IgD-negative memory B cell (primary cell): ENCODE measurements around the gene RUSC2. TPM values are rescaled to one million over a fixed set of nuclear protein-coding genes. Genes with fewer than 3 reads are reported as not detected.
"Not testable (repeated sequence)": the region's sequence is repeated elsewhere in the genome, so short reads cannot be mapped to it uniquely, and the experiment has no call there.

Source experiments
- H3K27ac Mint-ChIP-seq, 3 donors: one replicate each; pipeline ENCODE4 v1.8.0; 2020 to 2022; ENCODE audit warnings: mild to moderate bottlenecking in 3 of 3, mixed read lengths in 3 of 3, moderate library complexity in 1 of 3
- H3K27me3 Mint-ChIP-seq: one replicate; pipeline ENCODE4 v1.8.0; 2021; ENCODE audit warnings: mixed read lengths
- H3K36me3 Mint-ChIP-seq: one replicate; pipeline ENCODE4 v1.8.0; 2020; ENCODE audit warnings: mild to moderate bottlenecking, mixed read lengths
- H3K4me1 Mint-ChIP-seq, 3 donors: one replicate each; pipeline ENCODE4 v1.8.0; 2020 to 2022; ENCODE audit warnings: mixed read lengths in 3 of 3, mild to moderate bottlenecking in 1 of 3
- H3K4me3 Mint-ChIP-seq, 4 donors: one replicate each; pipeline ENCODE4 v1.8.0; 2020 to 2022; ENCODE audit warnings: mild to moderate bottlenecking in 4 of 4, mixed read lengths in 4 of 4, moderate library complexity in 3 of 4
- H3K9me3 Mint-ChIP-seq, 3 donors: one replicate each; pipeline ENCODE4 v1.8.0; 2020 to 2021; ENCODE audit warnings: mixed read lengths in 3 of 3, mild to moderate bottlenecking in 1 of 3
- polyA plus RNA-seq: library from polyadenylated mRNA; unstranded; fragments of 300-500 nt; fragmentation: Illumina TruSeq; gene quantifications from one replicate; pipeline ENCODE4 v1.2.3, GENCODE V29; 2021

The RUSC2 gene
- polyA plus RNA-seq, 1 donor from 2014 or later = not detected

- Mint-ChIP-seq H3K36me3 (no peaks in the 10 kb centered on the region), H3K27me3 (no peaks in the 10 kb centered on the region), H3K4me1 (no peaks in the 10 kb centered on the region), H3K9me3 (no peaks in the 10 kb centered on the region), H3K4me3 (no peak overlapping the region), H3K27ac (no peak overlapping the region)
These were observed 7.8 kb upstream of the RUSC2 start for GRCh38 chr9:35482071-35482470.

GRCh38 chr9:35484406-35484805, 5.5 kb upstream of the RUSC2 start:
- Mint-ChIP-seq H3K27ac (no peak overlapping the region), H3K4me3 (no peak overlapping the region), H3K9me3 (no peaks in the 10 kb centered on the region), H3K27me3 (peaks cover 18% of the 10 kb centered on the region), H3K4me1 (peaks cover 0 to 8% (median 3%) of the 10 kb centered on the region in 3 donors), H3K36me3 (no peaks in the 10 kb centered on the region)

- Mint-ChIP-seq H3K36me3 (no peaks in the 10 kb centered on the region), H3K4me1 (peaks cover 0 to 8% (median 8%) of the 10 kb centered on the region in 3 donors), H3K9me3 (no peaks in the 10 kb centered on the region), H3K27me3 (peaks cover 29% of the 10 kb centered on the region), H3K27ac (no peak overlapping the region), H3K4me3 (no peak overlapping the region)
These were observed 2.8 kb upstream of the RUSC2 start for GRCh38 chr9:35487081-35487480.

GRCh38 chr9:35488021-35488420, 1.9 kb upstream of the RUSC2 start:
- H3K4me3 Mint-ChIP-seq = peak overlapping the region in 1 of 4 donors; percentile 60
- H3K27ac Mint-ChIP-seq = no peak overlapping the region

GRCh38 chr9:35488566-35489312, 1.2 kb upstream of the RUSC2 start:
- H3K36me3 Mint-ChIP-seq = no peaks in the 10 kb centered on the region

More at GRCh38 chr9:35488021-35488420, 1.9 kb upstream of the RUSC2 start:
- Mint-ChIP-seq H3K4me1 (peaks cover 0 to 8% (median 8%) of the 10 kb centered on the region in 3 donors), H3K27me3 (peaks cover 33% of the 10 kb centered on the region), H3K36me3 (no peaks in the 10 kb centered on the region), H3K9me3 (peaks cover 0 to 1% (median 0%) of the 10 kb centered on the region in 3 donors)

GRCh38 chr9:35490155-35490909, 421 bp downstream of the RUSC2 start:
- Mint-ChIP-seq H3K36me3 (no peaks in the 10 kb centered on the region), H3K4me1 (peaks cover 0 to 8% (median 8%) of the 10 kb centered on the region in 3 donors), H3K27ac (peak overlapping the region in 1 of 3 donors; percentile 68), H3K4me3 (peak overlapping the region; percentile 57 to 91 (median 78)), H3K27me3 (peaks cover 35% of the 10 kb centered on the region), H3K9me3 (peaks cover 0 to 3% (median 0%) of the 10 kb centered on the region in 3 donors)

More at GRCh38 chr9:35488566-35489312, 1.2 kb upstream of the RUSC2 start:
- no peak overlapping the region for H3K27ac Mint-ChIP-seq
- peaks cover 0 to 8% (median 8%) of the 10 kb centered on the region in 3 donors for H3K4me1 Mint-ChIP-seq
- peaks cover 35% of the 10 kb centered on the region for H3K27me3 Mint-ChIP-seq
- peak overlapping the region; percentile 60 to 85 (median 70) for H3K4me3 Mint-ChIP-seq
- peaks cover 0 to 3% (median 0%) of the 10 kb centered on the region in 3 donors for H3K9me3 Mint-ChIP-seq

GRCh38 chr9:35490910-35491465, 1.1 kb downstream of the RUSC2 start:
- no peaks in the 10 kb centered on the region for H3K36me3 Mint-ChIP-seq
- H3K9me3 Mint-ChIP-seq = peaks cover 0 to 3% (median 0%) of the 10 kb centered on the region in 3 donors
- peaks cover 0 to 11% (median 8%) of the 10 kb centered on the region in 3 donors for H3K4me1 Mint-ChIP-seq
- H3K27ac Mint-ChIP-seq = no peak overlapping the region
- H3K4me3 Mint-ChIP-seq = peak overlapping the region in 3 of 4 donors; percentile 57 to 91 (median 75)
- H3K27me3 Mint-ChIP-seq = peaks cover 35% of the 10 kb centered on the region

GRCh38 chr9:35493119-35493518, 3.2 kb downstream of the RUSC2 start:
- Mint-ChIP-seq H3K4me1 (peaks cover 0 to 11% (median 7%) of the 10 kb centered on the region in 3 donors), H3K27me3 (peaks cover 29% of the 10 kb centered on the region), H3K4me3 (peak overlapping the region in 1 of 4 donors; percentile 27)
- H3K9me3 Mint-ChIP-seq, H3K36me3 Mint-ChIP-seq, H3K27ac Mint-ChIP-seq: not testable (repeated sequence)

GRCh38 chr9:35495984-35496383, 6.1 kb downstream of the RUSC2 start:
- H3K4me3 Mint-ChIP-seq = no peak overlapping the region
- peaks cover 7% of the 10 kb centered on the region for H3K27me3 Mint-ChIP-seq
- H3K27ac Mint-ChIP-seq = peak overlapping the region in 1 of 3 donors; percentile 33
- H3K36me3 Mint-ChIP-seq = no peaks in the 10 kb centered on the region
- H3K4me1 Mint-ChIP-seq = peaks cover 0 to 3% (median 0%) of the 10 kb centered on the region in 3 donors
- peaks cover 2 to 4% (median 3%) of the 10 kb centered on the region in 3 donors for H3K9me3 Mint-ChIP-seq

- not testable (repeated sequence) for H3K9me3 Mint-ChIP-seq, H3K27me3 Mint-ChIP-seq, H3K4me3 Mint-ChIP-seq, H3K36me3 Mint-ChIP-seq, H3K4me1 Mint-ChIP-seq, H3K27ac Mint-ChIP-seq
These were observed 8.3 kb downstream of the RUSC2 start for GRCh38 chr9:35498245-35498644.

GRCh38 chr9:35499029-35499700, 9.3 kb downstream of the RUSC2 start:
- peak overlapping the region in 1 of 4 donors; percentile 51 for H3K4me3 Mint-ChIP-seq

GRCh38 chr9:35499701-35500030, 9.8 kb downstream of the RUSC2 start:
- Mint-ChIP-seq H3K27ac (no peak overlapping the region), H3K36me3 (no peaks in the 10 kb centered on the region), H3K4me1 (peaks cover 0 to 3% (median 0%) of the 10 kb centered on the region in 3 donors), H3K9me3 (peaks cover 0 to 7% (median 4%) of the 10 kb centered on the region in 3 donors), H3K27me3 (no peaks in the 10 kb centered on the region), H3K4me3 (no peak overlapping the region)

More at GRCh38 chr9:35499029-35499700, 9.3 kb downstream of the RUSC2 start:
- no peaks in the 10 kb centered on the region for H3K36me3 Mint-ChIP-seq
- no peaks in the 10 kb centered on the region for H3K27me3 Mint-ChIP-seq
- peaks cover 0 to 7% (median 4%) of the 10 kb centered on the region in 3 donors for H3K9me3 Mint-ChIP-seq
- H3K27ac Mint-ChIP-seq = no peak overlapping the region
- H3K4me1 Mint-ChIP-seq = peaks cover 0 to 3% (median 0%) of the 10 kb centered on the region in 3 donors

GRCh38 chr9:35500130-35500748, 10.3 kb downstream of the RUSC2 start:
- no peaks in the 10 kb centered on the region for H3K27me3 Mint-ChIP-seq

GRCh38 chr9:35501946-35502345, 12.0 kb downstream of the RUSC2 start:
- Mint-ChIP-seq H3K9me3 (peaks cover 0 to 4% (median 4%) of the 10 kb centered on the region in 3 donors), H3K4me3 (no peak overlapping the region), H3K27ac (no peak overlapping the region), H3K4me1 (no peaks in the 10 kb centered on the region), H3K36me3 (no peaks in the 10 kb centered on the region), H3K27me3 (no peaks in the 10 kb centered on the region)

More at GRCh38 chr9:35500130-35500748, 10.3 kb downstream of the RUSC2 start:
- Mint-ChIP-seq H3K27ac (no peak overlapping the region), H3K9me3 (peaks cover 0 to 7% (median 4%) of the 10 kb centered on the region in 3 donors), H3K36me3 (no peaks in the 10 kb centered on the region), H3K4me1 (peaks cover 0 to 3% (median 0%) of the 10 kb centered on the region in 3 donors), H3K4me3 (no peak overlapping the region)
